A549 (cell line): ENCODE data around the gene RGS10. TPM values are rescaled to one million over a fixed set of nuclear protein-coding genes. Genes with fewer than 3 reads are reported as not detected.
A peak's percentile ranks its signal among the peaks of the same experiment; 100 is the strongest.

Experiments
- ATAC-seq, 2 experiments: fragments of 200-7000 bp in 1 of 2; fragments of >200 bp in 1 of 2; cut with Nextera tagmentation in 1 of 2; cut with Tn5 transposase in 1 of 2; 3 replicates each; pipeline versions ENCODE4 v1.8.0 to v1.9.1; 2018 to 2020; ENCODE audit warnings: mild to moderate bottlenecking in 1 of 2, moderate library complexity in 1 of 2
- CTCF ChIA-PET: fragments of 300-600 bp; sonication (Branson Sonifier 250); formaldehyde crosslinking; extraction: SDS; loops from one replicate; lab custom pipeline; 2021; ENCODE audit warnings: antibody characterized with exemption, inconsistent platforms; lab: Yijun Ruan, JAX
- POLR2A ChIA-PET: fragments of 350-600 bp; formaldehyde crosslinking; extraction: SDS; loops from one replicate; lab custom pipeline; 2021; ENCODE audit warnings: antibody characterized with exemption, inconsistent platforms; lab: Yijun Ruan, JAX
- DNase-seq, 2 experiments: peaks; one replicate each; pipeline versions ENCODE4 v3.0.0 to v3.0.0-alpha.2; 2011 to 2016; ENCODE audit warnings: low read depth in 1 of 2, low spot score in 1 of 2
- FAIRE-seq: peaks from 2 replicates; lab custom pipeline; 2011; peaks lifted over from hg19 to GRCh38; lab: Jason Lieb, UNC
- H3K27ac ChIP-seq, 2 experiments: fragments of >200 bp; sonication (Bioruptor Twin); formaldehyde crosslinking; 3 replicates each; pipeline ENCODE4 v1.5.1; 2016 to 2017
- H3K4me1 ChIP-seq: fragments of >200 bp; sonication (Bioruptor Twin); formaldehyde crosslinking; 3 replicates; pipeline ENCODE4 v1.6.1; 2016
- H3K4me2 ChIP-seq: fragments of >200 bp; sonication (Bioruptor Twin); formaldehyde crosslinking; 3 replicates; pipeline ENCODE4 v1.6.1; 2016
- H3K4me3 ChIP-seq: fragments of >200 bp; sonication (Bioruptor Twin); formaldehyde crosslinking; 3 replicates; pipeline ENCODE4 v1.5.1; 2016
- H3K9me3 ChIP-seq: fragments of >200 bp; sonication (Bioruptor Twin); formaldehyde crosslinking; 3 replicates; pipeline ENCODE4 v1.6.1; 2016
- CBX2 ChIP-seq: fragments of 200-600 bp; sonication (generic); IDR thresholded peaks from 2 replicates; pipeline ENCODE4 v1.6.1; 2016; ENCODE audit warnings: low read depth, mild to moderate bottlenecking, borderline replicate concordance
- CHD4 ChIP-seq: fragments of 200-600 bp; sonication (generic); IDR thresholded peaks from 2 replicates; pipeline ENCODE4 v1.6.1; 2016; ENCODE audit warnings: antibody characterized with exemption, mild to moderate bottlenecking, borderline replicate concordance
- ESRRA ChIP-seq: fragments of 150-350 bp; IDR thresholded peaks from 2 replicates; pipeline ENCODE4 v1.6.1; 2014; ENCODE audit warnings: mild to moderate bottlenecking, low read length, borderline replicate concordance
- FOSL2 ChIP-seq, 2 experiments: fragments of 450-650 bp in 1 of 2; fragments of >200 bp in 1 of 2; sonication (Bioruptor Twin) in 1 of 2; formaldehyde crosslinking; IDR thresholded peaks; 2 replicates each; pipeline versions ENCODE4 v1.5.0 to v1.6.1; 2016 to 2020; ENCODE audit warnings: mild to moderate bottlenecking in 1 of 2, moderate library complexity in 1 of 2
- FOXS1 ChIP-seq: fragments of 250-450 bp; sonication (Bioruptor Pico); IDR thresholded peaks from 2 replicates; pipeline ENCODE4 v1.5.0; 2020; ENCODE audit warnings: mild to moderate bottlenecking, moderate library complexity
- HDAC2 ChIP-seq: fragments of 200-600 bp; sonication (generic); IDR thresholded peaks from 2 replicates; pipeline ENCODE4 v1.6.1; 2016
- HOXB13 ChIP-seq: fragments of 250-450 bp; sonication (Bioruptor Pico); IDR thresholded peaks from 2 replicates; pipeline ENCODE4 v1.5.0; 2020; ENCODE audit warnings: low read depth, mild to moderate bottlenecking, moderate library complexity
- JUN ChIP-seq, 2 experiments: fragments of >200 bp; sonication (Bioruptor Twin); formaldehyde crosslinking; IDR thresholded peaks; 2 replicates in 1 of 2; 3 replicates in 1 of 2; pipeline ENCODE4 v1.6.1; 2016 to 2017
- MAFK ChIP-seq: fragments of 450-650 bp; IDR thresholded peaks from 2 replicates; pipeline ENCODE4 v1.6.1; 2014; ENCODE audit not compliant: partially characterized antibody
- MYC ChIP-seq: IDR thresholded peaks from 2 replicates; pipeline ENCODE4 v1.6.1; 2012; ENCODE audit warnings: mild to moderate bottlenecking, inconsistent platforms, low read length, improper control_type of control experiment, borderline replicate concordance
- PHF8 ChIP-seq: fragments of 200-600 bp; sonication (generic); IDR thresholded peaks from 2 replicates; pipeline ENCODE4 v1.6.1; 2016; ENCODE audit warnings: low read depth, mild to moderate bottlenecking, antibody characterized with exemption, moderate library complexity, borderline replicate concordance
- POLR2A ChIP-seq: IDR thresholded peaks from 2 replicates; pipeline ENCODE4 v1.6.1; 2012; ENCODE audit warnings: mild to moderate bottlenecking, low read length
- RAD21 ChIP-seq, 2 experiments: fragments of >200 bp in 1 of 2; sonication (Bioruptor Twin) in 1 of 2; formaldehyde crosslinking in 1 of 2; IDR thresholded peaks in 1 of 2; conservative IDR thresholded peaks in 1 of 2; 2 replicates in 1 of 2; 3 replicates in 1 of 2; pipeline ENCODE4 v1.6.1; 2012 to 2018; ENCODE audit warnings: inconsistent platforms in 1 of 2
- RARB ChIP-seq: fragments of 250-450 bp; sonication (Bioruptor Pico); IDR thresholded peaks from 2 replicates; pipeline ENCODE4 v1.8.0; 2021; ENCODE audit warnings: mild to moderate bottlenecking, moderate library complexity
- RNF2 ChIP-seq: fragments of 200-600 bp; sonication (generic); IDR thresholded peaks from 2 replicates; pipeline ENCODE4 v1.6.1; 2016; ENCODE audit warnings: low read depth, mild to moderate bottlenecking, antibody characterized with exemption, moderate library complexity, borderline replicate concordance
- TFCP2L1 ChIP-seq: fragments of 250-450 bp; sonication (Bioruptor Pico); IDR thresholded peaks from 2 replicates; pipeline ENCODE4 v1.5.0; 2021; ENCODE audit warnings: mild to moderate bottlenecking
- ZFP36 ChIP-seq: fragments of 450-650 bp; IDR thresholded peaks from 2 replicates; pipeline ENCODE4 v1.6.1; 2014; ENCODE audit warnings: borderline replicate concordance; ENCODE audit not compliant: partially characterized antibody
- WGBS: methylation state at CpG from one replicate; pipeline ENCODE4 v1.1.6; 2017; ENCODE audit errors: missing lambda C conversion rate; 5-methylcytosine and 5-hydroxymethylcytosine counted together
- polyA minus RNA-seq: library from RNA; depleted of rRNA, polyadenylated mRNA; stranded (reverse); fragments of >200 nt; gene quantifications from 2 replicates; pipeline ENCODE4 v1.2.3, GENCODE V29; 2011; rRNA and poly(A)+ RNA removed
- polyA plus RNA-seq, 4 experiments: library from polyadenylated mRNA; depleted of rRNA in 3 of 4; stranded (reverse); fragments of >200 nt; fragmentation: RNase III in 1 of 4; extraction: RNeasy Plus Mini Kit Qiagen cat#74134 plus additional on column Dnase treatment in 1 of 4; gene quantifications; 2 replicates in 3 of 4; 3 replicates in 1 of 4; pipeline ENCODE4 v1.2.3, GENCODE V29; 2011 to 2017
- TF ChIP-seq, protein P1 (sequence below): fragments of >200 bp; sonication (Bioruptor Twin); formaldehyde crosslinking; IDR thresholded peaks from 3 replicates; pipeline ENCODE4 v1.6.1; 2016
- TF ChIP-seq, protein P2 (sequence below): IDR thresholded peaks from 2 replicates; pipeline ENCODE4 v1.6.1; 2012

Gene RGS10, protein sequence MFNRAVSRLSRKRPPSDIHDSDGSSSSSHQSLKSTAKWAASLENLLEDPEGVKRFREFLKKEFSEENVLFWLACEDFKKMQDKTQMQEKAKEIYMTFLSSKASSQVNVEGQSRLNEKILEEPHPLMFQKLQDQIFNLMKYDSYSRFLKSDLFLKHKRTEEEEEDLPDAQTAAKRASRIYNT
- polyA plus RNA-seq (2011; rRNA removed) (33.5 and 46.4 TPM in 2 replicates), polyA plus RNA-seq (2017; fragmentation: RNase III; extraction: RNeasy Plus Mini Kit Qiagen cat#74134 plus additional on column Dnase treatment) (39.7 to 41.4 TPM (median 41.3 TPM) in 3 replicates), polyA minus RNA-seq (4.9 and 9.1 TPM in 2 replicates)
- polyA plus RNA-seq (2012; cell fraction: cytosol; rRNA removed) = 20.7 and 24.3 TPM in 2 replicates
- polyA plus RNA-seq (2012; cell fraction: nucleus; rRNA removed) = 3.5 and 9.6 TPM in 2 replicates

DNA sequence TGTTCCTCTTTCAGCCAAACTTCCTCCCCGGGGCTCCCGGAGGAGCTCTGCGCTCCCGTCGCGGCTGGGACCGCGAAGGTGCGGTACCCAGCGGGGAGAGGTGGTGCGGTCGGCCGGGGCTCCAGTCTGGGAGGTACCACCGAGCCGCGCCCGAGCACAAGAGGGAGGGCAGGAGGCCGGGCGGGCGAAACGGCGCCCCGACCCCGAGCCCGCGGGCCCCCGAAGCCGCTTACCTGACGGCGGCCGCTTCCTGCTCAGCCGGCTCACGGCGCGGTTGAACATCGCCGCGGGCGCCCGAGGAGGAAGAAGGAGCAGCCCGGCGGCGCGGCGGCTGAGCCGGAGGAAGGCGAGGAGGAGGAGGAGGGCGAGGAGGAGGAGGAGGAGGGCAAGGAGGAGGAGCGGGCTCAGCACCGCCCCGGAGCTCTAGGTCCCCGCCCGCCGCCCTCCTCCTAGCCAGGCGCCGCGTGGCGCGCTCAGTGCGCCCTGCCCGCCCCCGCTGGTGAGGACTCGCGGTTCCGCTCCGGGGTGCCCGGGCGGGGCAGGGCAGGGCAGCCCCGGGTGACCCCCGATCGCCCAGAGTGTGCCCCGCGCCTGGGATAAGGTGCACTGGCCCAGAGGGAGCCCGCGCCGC, at the start of gene RGS10:
TSS of gene RGS10 (minus strand) at position 363 of the 631 bp plus-strand sequence. CDS start at position 282, 81 bp downstream.
- no peak for FAIRE-seq
- 2% methylated on average over 35 of the region's 76 CpGs for WGBS
- TF ChIP-seq, protein P1, sequence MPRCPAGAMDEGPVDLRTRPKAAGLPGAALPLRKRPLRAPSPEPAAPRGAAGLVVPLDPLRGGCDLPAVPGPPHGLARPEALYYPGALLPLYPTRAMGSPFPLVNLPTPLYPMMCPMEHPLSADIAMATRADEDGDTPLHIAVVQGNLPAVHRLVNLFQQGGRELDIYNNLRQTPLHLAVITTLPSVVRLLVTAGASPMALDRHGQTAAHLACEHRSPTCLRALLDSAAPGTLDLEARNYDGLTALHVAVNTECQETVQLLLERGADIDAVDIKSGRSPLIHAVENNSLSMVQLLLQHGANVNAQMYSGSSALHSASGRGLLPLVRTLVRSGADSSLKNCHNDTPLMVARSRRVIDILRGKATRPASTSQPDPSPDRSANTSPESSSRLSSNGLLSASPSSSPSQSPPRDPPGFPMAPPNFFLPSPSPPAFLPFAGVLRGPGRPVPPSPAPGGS = peak; percentile 93
- TF ChIP-seq MYC (peak; percentile 69; the same call in 1 of the 2 replicates), POLR2A (peak; percentile 91), PHF8 (peak; percentile 28; the same call in 1 of the 2 replicates), JUN (IDR thresholded peaks at IDR 0.05) (peak in 1 of 2 experiments; percentile 88; a peak in 3 of 5 replicates), HDAC2 (peak; percentile 81; the same call in 1 of the 2 replicates), CBX2 (no peak), RARB (CRISPR knock-in tag) (no peak)
- TF ChIP-seq, protein P2, sequence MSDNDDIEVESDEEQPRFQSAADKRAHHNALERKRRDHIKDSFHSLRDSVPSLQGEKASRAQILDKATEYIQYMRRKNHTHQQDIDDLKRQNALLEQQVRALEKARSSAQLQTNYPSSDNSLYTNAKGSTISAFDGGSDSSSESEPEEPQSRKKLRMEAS = peak; percentile 85
- peak; percentile 45 to 76 for DNase-seq
- H3K9me3 ChIP-seq = no peaks in the 10 kb centered on the region
- POLR2A ChIA-PET = interaction anchor here (0.8 to 1.6 kb wide), 6 partner anchors 11 to 350 kb away, joined by 3 to 9 read pairs (median 4); partner anchors contain the start of genes BAG3, GRK5 and SEC23IP
- peak within 1 kb of the TSS; percentile 98 for H3K4me2 ChIP-seq
- CTCF ChIA-PET = interaction anchor here (0.6 to 4.0 kb wide), 26 partner anchors 8 to 390 kb away, joined by 3 to 49 read pairs (median 4); partner anchors contain the start of gene GRK5
- peaks cover 20% of the 10 kb centered on the region for H3K4me1 ChIP-seq
- peak within 1 kb of the TSS; percentile 95 to 98 for H3K27ac ChIP-seq
- peak within 1 kb of the TSS; percentile 78 for H3K4me3 ChIP-seq
- ATAC-seq = peak; percentile 85 to 93

DNA sequence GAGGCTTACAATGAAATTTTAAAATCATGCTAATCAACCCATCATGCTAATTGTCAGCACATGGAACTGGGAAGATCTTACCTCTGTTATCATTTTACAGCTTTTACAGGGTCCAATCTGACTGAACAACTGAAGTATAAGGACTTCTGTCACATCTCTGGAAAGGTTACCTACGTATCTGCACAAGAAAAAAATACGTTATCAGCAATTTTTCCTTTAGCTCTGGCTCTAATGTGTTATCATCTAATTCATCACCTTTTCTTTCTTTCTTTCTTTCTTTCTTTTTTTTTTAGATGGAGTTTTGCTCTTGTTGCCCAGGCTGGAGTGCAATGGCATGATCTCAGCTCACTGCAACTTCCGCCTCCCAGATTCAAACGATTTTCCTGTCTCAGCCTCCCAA, 45.6 kb upstream of the RGS10 start:
- TF ChIP-seq FOSL2 (IDR thresholded peaks at IDR 0.05) (no peak), FOSL2 (CRISPR knock-in tag; IDR thresholded peaks at IDR 0.05) (no peak), MAFK (peak; percentile 77), MYC (no peak), TFCP2L1 (no peak)
- TF ChIP-seq, protein P2 = no peak
- CTCF ChIA-PET = interaction anchor here (0.8 to 1.4 kb wide), 2 partner anchors 9 to 143 kb away, joined by 3 to 4 read pairs; partner anchors contain the start of gene TIAL1
- no peaks in the 10 kb centered on the region for H3K9me3 ChIP-seq
- FAIRE-seq = no peak
- DNase-seq = no peak
- no peak for ATAC-seq
- H3K4me1 ChIP-seq = peaks cover 16% of the 10 kb centered on the region
- H3K4me3 ChIP-seq = no peak overlapping the region
- POLR2A ChIA-PET = interaction anchor here (1.3 kb wide), 1 partner anchor 9 kb away, joined by 5 read pairs; the partner anchor contains the start of gene TIAL1
- no peak overlapping the region for H3K4me2 ChIP-seq
- no peak overlapping the region for H3K27ac ChIP-seq
- 97% methylated on average over 4 of the region's 4 CpGs for WGBS

DNA sequence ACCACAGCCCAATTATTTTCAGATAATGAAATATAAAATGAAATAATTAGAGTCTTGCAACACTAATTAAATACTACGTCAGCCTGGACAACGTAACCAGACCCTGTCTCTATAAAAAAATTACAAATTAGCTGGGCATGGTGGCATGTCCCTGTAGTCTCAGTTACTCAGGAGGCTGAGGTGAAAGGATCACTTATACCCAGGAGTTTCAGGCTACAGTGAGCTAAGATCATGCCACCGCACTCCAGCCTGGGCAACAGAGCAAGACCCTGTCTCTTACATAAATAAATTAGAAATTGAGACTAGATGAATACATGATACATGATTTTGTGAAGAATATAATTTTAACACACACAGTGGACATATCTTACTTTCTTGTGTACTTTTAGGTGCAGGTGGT, 35.8 kb upstream of the RGS10 start:
- FAIRE-seq = no peak
- ChIA-PET POLR2A (no interaction called here), CTCF (interaction anchor here (1.4 kb wide), 1 partner anchor 9 kb away, joined by 3 read pairs; no protein-coding TSS in a partner anchor)
- Histone ChIP-seq H3K4me3 (no peak overlapping the region), H3K27ac (no peak overlapping the region), H3K4me2 (no peak overlapping the region), H3K9me3 (no peaks in the 10 kb centered on the region), H3K4me1 (no peaks in the 10 kb centered on the region)
- DNase-seq = no peak
- TF ChIP-seq FOXS1 (CRISPR knock-in tag) = no peak
- TF ChIP-seq RAD21 (conservative IDR thresholded peaks at IDR 0.05 in 1 of 2, IDR thresholded peaks at IDR 0.05 in 1 of 2) = no peak
- no peak for TF ChIP-seq HOXB13 (CRISPR knock-in tag)
- TF ChIP-seq TFCP2L1 = no peak
- TF ChIP-seq ZFP36 = no peak
- TF ChIP-seq CHD4 = no peak
- no peak for TF ChIP-seq ESRRA
- no peak for TF ChIP-seq RNF2
- 95% methylated on average over 3 of the region's 3 CpGs for WGBS
- no peak for ATAC-seq
